GM21390 (cell line): ENCODE data around the gene RSPO4.

ENCODE experiments used
- ATAC-seq: cut with Tn5 transposase; IDR thresholded peaks from one replicate; pipeline ENCODE4 v1.9.1; 2021; ENCODE audit not compliant: unreplicated experiment

The RSPO4 gene

GRCh38 chr20:944774-945410 lies 57.2 kb downstream of the RSPO4 start:
- no peak for ATAC-seq

DNA sequence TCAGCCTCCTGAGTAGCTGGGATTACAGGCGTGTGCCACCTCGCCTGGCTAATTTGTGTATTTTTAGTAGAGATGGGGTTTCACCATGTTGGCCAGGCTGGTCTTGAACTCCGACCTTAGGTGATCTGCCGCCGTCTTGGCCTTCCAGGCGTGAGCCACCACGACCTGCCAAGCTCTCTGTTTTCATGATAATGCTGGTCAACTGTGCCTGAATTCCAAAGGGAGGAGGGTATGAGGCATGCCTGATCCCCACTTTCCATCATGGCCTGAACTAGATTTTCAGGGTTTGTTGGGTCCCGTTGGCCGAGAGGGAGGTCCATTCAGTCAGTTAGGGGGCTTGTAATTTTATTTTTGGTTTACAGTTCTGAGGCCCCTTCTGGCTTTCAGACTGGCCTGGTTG lies 58.0 kb downstream of the RSPO4 start:
- ATAC-seq: no peak

- no peak for ATAC-seq
These were observed 59.5 kb downstream of the RSPO4 start for GRCh38 chr20:942611-943010.

- ATAC-seq: no peak
These were observed 61.2 kb downstream of the RSPO4 start for GRCh38 chr20:940926-941325.

DNA sequence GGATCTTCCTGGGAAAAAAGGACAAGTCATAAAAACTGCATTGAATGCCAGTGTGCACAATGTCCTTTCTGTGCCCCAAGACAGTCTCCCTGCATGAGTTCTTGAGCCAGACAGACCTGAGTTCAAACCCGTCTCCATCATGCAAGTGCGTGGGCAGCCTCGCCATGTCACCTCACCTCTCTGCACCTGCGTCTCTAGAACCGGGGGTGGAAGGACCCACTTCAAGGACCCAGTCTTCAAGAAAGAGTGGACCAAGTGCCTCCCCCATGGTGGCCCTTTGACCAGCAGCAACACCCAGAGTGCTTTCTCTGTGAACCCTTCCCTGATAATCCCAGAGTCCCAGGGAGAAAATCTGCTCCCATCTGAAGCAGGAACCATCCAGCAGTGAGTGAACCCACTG lies 62.5 kb downstream of the RSPO4 start:
- ATAC-seq: no peak

DNA sequence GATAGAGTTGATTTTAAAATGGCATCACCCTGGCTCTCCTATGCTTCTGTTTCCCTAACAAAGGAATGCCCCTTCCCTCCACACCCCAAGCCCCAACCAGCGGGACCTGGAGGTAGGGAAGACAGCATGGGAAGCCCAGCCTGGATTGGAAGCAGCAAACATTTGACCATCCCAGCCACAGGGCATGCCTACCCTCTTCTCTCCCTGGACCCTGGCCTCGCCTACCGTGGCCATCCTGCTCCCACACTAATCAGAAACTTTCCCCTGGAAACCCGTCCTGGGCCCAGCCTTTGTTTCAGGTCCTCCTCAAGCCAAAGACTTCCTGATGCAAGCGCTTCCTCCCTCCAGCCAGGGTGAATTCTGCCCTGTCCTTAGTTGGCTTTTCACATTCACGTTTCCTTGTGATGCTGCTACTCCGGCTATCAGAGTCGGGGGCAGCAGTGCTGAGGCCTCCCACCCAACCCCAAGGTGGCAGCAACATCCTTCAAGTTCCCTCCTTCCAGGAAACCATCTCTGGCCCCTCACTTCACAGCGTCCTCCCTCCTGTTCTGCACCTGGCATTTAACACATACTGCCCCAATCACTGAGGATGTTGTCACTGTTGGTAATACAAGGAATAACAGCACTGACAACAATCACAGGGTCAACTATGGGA lies 67.8 kb downstream of the RSPO4 start:
- ATAC-seq: no peak

- ATAC-seq: no peak
These were observed 69.1 kb downstream of the RSPO4 start for GRCh38 chr20:933029-933428.

GRCh38 chr20:931401-931800 lies 70.7 kb downstream of the RSPO4 start:
- no peak for ATAC-seq

DNA sequence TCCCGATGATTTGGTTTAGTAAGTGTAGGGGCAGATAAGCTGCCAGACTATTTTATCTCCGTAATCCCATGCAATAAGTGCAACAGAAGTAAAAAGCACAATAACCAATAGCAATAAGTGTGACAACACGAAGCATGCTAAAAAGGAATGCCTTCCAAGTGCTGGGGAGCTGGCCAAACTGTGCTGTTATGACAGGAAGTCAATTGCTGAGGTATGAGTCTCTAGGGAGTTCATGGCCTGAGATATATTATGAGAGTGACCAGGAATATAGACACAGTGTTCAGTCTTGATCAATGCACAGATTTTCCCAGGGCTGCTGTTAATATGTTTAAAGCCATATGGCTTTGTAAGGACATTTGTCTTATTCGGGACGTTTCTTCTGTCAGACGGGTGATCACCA lies 75.4 kb downstream of the RSPO4 start:
- ATAC-seq: no peak

GRCh38 chr20:925516-925915 lies 76.6 kb downstream of the RSPO4 start:
- ATAC-seq: no peak

DNA sequence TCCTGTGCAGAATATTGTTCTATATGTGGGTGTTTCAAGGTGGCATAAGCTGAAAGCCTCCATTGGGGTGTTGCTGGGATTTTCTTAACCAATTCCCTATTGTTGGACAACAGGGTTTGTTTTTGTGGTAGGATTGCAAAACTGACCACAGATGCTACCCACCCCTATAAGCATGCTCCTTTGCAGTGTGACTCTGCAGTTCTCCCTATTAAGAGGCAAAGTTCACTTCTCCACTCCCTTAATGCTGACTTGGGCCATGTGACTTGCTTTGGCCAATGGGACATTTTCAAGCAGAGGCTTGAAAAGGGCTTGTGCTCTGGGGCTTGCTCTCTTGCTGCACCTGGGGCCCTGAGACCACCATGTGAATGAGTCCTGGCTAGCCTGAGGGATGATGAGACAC lies 77.5 kb downstream of the RSPO4 start:
- ATAC-seq: no peak

DNA sequence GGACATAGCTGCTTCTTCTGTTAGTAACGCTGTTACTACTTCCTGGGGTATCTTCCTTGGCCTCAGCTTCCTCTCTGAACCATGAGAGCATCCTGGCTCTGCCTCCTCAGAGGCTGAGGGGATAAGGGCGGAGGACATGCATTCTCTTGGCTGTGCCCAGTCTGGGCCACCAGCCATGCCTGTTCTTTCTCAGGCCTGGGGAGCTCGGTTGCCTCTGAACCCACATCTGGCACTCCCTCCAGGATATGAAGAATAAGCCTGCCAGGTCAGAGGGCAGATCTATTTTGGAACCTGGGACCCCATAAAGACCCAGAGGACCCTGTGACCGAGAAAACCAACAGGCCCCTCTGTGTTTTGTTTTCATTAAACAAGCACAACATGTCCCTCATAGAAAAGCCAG lies 79.3 kb downstream of the RSPO4 start:
- no peak for ATAC-seq

GRCh38 chr20:921068-921467 lies 81.0 kb downstream of the RSPO4 start:
- ATAC-seq: no peak

GRCh38 chr20:920311-920710 lies 81.8 kb downstream of the RSPO4 start:
- ATAC-seq: no peak

DNA sequence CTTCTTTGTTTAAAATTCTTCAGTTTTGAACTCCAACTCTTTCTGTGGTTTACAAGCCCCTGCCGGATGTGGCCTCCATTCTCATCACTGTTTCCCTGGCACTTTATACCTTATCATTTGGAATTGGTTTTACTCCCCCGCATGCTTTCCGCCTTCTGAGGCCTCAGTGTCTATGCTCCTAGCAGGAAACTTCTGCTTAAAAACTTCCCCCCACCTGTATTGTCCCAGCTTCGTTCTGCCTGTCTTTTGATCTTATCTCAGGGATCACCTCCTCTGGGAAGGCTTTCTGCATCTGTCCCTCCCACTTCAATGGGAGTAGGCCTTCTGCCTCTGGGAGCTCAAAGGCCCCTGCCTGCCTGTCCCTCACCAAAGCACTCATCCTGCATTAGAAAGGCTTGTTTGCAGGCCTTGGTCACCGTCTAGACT lies 82.6 kb downstream of the RSPO4 start:
- no peak for ATAC-seq

DNA sequence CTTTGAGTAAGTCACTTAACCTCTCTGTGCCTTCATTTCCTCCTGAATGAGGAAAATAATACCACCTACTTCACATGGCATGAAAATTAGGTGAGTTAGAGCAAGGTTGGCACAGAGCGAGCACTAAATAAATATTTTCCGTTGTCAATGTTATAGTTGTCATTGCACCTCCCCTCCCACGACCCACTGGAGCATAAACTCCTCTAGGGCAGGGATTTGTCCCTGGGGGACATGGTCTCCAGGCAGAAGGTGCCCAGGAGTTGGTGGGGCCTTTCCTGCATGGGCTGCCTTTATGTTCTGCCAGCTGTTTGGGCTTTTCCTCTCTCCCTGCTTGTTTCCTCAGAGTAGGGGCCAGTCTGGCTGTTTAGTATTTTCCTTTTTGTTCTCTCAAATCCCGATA lies 84.7 kb downstream of the RSPO4 start:
- ATAC-seq: no peak

DNA sequence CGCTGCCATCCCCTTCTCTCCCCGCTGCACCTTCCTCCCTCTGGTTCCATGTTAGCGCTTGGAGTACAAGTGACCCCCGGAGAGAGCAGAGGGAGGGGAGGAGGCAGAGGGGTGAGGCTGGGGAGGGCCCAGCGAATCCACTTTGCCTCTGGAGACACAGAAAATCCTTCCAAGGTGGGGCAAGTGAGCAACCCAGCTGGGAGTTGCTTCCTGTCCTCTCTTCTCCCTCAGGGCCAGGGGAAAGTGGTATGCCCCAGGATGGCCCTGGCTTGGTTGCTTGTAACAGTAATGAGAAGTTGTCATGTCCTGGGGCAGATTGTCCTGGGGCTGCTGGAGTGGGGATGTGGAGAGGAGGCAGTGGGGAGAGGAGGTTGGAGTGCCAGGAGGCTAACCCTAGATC lies 85.3 kb downstream of the RSPO4 start:
- ATAC-seq: no peak

GRCh38 chr20:916125-916799 lies 85.8 kb downstream of the RSPO4 start, which contains the start of gene ANGPT4:
Gene ANGPT4 (minus strand): TSS chr20:916334. CDS start chr20:916214, 120 bp downstream.
- no peak for ATAC-seq

DNA sequence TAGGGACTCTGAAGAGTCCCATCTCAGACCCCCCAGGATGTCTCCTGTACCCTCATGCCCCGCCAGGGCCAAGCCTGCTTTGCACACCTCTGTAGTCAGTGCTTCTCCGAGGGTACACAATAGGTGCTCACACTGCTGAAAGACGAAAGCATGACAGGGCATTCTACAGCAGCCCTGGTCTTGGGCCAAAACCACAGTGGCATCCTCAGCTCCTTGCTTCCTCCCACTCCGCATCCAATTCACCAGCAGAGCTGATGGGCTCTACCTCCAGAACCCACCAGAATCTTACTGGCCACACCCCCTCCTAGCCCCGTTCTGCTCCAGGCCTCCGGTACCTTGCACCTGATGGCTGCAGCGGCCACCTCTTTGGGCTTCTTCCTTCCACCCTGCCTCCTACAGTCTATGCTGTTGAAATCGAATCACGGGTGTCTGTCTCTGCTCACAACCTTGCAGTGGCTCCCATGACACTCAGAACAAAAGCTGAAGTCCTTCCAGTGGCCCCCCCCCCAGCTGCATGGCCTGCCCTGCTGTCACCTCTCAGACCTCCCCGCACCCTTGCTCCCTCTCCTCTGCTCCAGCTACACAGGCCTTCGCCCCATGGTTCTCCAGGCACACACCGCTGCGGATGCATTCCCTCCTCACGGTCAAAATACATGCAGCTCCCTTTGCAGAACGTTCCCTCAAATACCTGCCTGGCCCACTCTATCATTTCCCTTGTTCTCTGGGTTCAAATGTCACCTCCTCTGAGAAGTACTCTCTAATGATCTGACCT lies 87.2 kb downstream of the RSPO4 start:
- no peak for ATAC-seq

- ATAC-seq: no peak
These were observed 88.7 kb downstream of the RSPO4 start for GRCh38 chr20:913306-913849.

GRCh38 chr20:911882-912600 lies 90.1 kb downstream of the RSPO4 start:
- no peak for ATAC-seq
